Measurements from ENCODE around the gene SLC6A11. TPM values are rescaled to one million over a fixed set of nuclear protein-coding genes. Genes with fewer than 3 reads are reported as not detected.

Gene SLC6A11
- polyA plus RNA-seq, 1 donor (not counting 4 experiments of a cell fraction or from before 2014, with no cell fraction given), result 9.8 TPM

GRCh38 chr3:10875914-10876313 lies 59.9 kb downstream of the SLC6A11 start:
- TF ChIP-seq CTCF (optimal IDR thresholded peaks at IDR 0.05 in 1 of 3, IDR thresholded peaks at IDR 0.05 in 1 of 3, conservative IDR thresholded peaks at IDR 0.05 in 1 of 3; ENCODE audit: extremely low read depth in 1 of 3, insufficient read depth in 2 of 3, low read length in 3 of 3) (no peak), EZH2 (IDR thresholded peaks at IDR 0.05; ENCODE audit: low read length) (no peak)
- Histone ChIP-seq H3K9me1 (ENCODE audit: control insufficient read depth, extremely low read depth, insufficient read depth, low read length) (no peaks in the 10 kb centered on the region), H3K4me2 (ENCODE audit: control insufficient read depth, extremely low read depth, insufficient read depth, low read depth, low read length) (no peak overlapping the region), H3K4me1 (ENCODE audit: control insufficient read depth, extremely low read depth, insufficient read depth, low read length) (no peaks in the 10 kb centered on the region), H2AFZ (ENCODE audit: control insufficient read depth, low read length) (no peak overlapping the region), H3K9me3 (ENCODE audit: control insufficient read depth, low read depth, low read length) (no peaks in the 10 kb centered on the region), H3K27me3 (ENCODE audit: control insufficient read depth, extremely low read depth, insufficient read depth, low read length) (no peaks in the 10 kb centered on the region), H4K20me1 (ENCODE audit: control insufficient read depth, extremely low read depth, insufficient read depth, low read length) (no peaks in the 10 kb centered on the region), H3K9ac (ENCODE audit: control insufficient read depth, extremely low read depth, insufficient read depth, low read length) (no peak overlapping the region), H3K79me2 (ENCODE audit: control insufficient read depth, insufficient read depth, low read length) (no peaks in the 10 kb centered on the region), H3K27ac (ENCODE audit: control insufficient read depth, insufficient read depth, low read length) (no peak overlapping the region), H3K4me3 (ENCODE audit: control insufficient read depth in 2 of 3, extremely low read depth in 1 of 3, insufficient read depth in 2 of 3, low read depth in 1 of 3, low read length in 3 of 3) (no peak overlapping the region), H3K36me3 (ENCODE audit: control insufficient read depth in 2 of 2, extremely low read depth in 1 of 2, insufficient read depth in 2 of 2, low read length in 2 of 2) (peaks cover 0 to 2% of the 10 kb centered on the region in 2 experiments)
- no peak for DNase-seq (ENCODE audit: low read depth, low spot score)
- FAIRE-seq, result no peak
- dilution Hi-C loops (cut with MboI; ENCODE audit: extremely low pct_ligation_motif_present, low sequenced_read_pairs), result no loop called here

- FAIRE-seq (no peak), DNase-seq (ENCODE audit: low read depth, low spot score) (no peak)
- Histone ChIP-seq H3K9ac (ENCODE audit: control insufficient read depth, extremely low read depth, insufficient read depth, low read length) (no peak overlapping the region), H3K79me2 (ENCODE audit: control insufficient read depth, insufficient read depth, low read length) (no peaks in the 10 kb centered on the region), H3K36me3 (ENCODE audit: control insufficient read depth in 2 of 2, extremely low read depth in 1 of 2, insufficient read depth in 2 of 2, low read length in 2 of 2) (peaks cover 0 to 2% of the 10 kb centered on the region in 2 experiments), H3K9me1 (ENCODE audit: control insufficient read depth, extremely low read depth, insufficient read depth, low read length) (no peaks in the 10 kb centered on the region), H4K20me1 (ENCODE audit: control insufficient read depth, extremely low read depth, insufficient read depth, low read length) (no peaks in the 10 kb centered on the region), H3K4me2 (ENCODE audit: control insufficient read depth, extremely low read depth, insufficient read depth, low read depth, low read length) (no peak overlapping the region), H3K4me3 (ENCODE audit: control insufficient read depth in 2 of 3, extremely low read depth in 1 of 3, insufficient read depth in 2 of 3, low read depth in 1 of 3, low read length in 3 of 3) (no peak overlapping the region), H3K9me3 (ENCODE audit: control insufficient read depth, low read depth, low read length) (no peaks in the 10 kb centered on the region), H3K4me1 (ENCODE audit: control insufficient read depth, extremely low read depth, insufficient read depth, low read length) (no peaks in the 10 kb centered on the region), H2AFZ (ENCODE audit: control insufficient read depth, low read length) (no peak overlapping the region), H3K27me3 (ENCODE audit: control insufficient read depth, extremely low read depth, insufficient read depth, low read length) (no peaks in the 10 kb centered on the region), H3K27ac (ENCODE audit: control insufficient read depth, insufficient read depth, low read length) (no peak overlapping the region)
- TF ChIP-seq CTCF (optimal IDR thresholded peaks at IDR 0.05 in 1 of 3, IDR thresholded peaks at IDR 0.05 in 1 of 3, conservative IDR thresholded peaks at IDR 0.05 in 1 of 3; ENCODE audit: extremely low read depth in 1 of 3, insufficient read depth in 2 of 3, low read length in 3 of 3), result no peak
- no peak for TF ChIP-seq EZH2 (IDR thresholded peaks at IDR 0.05; ENCODE audit: low read length)
- dilution Hi-C loops (cut with MboI; ENCODE audit: extremely low pct_ligation_motif_present, low sequenced_read_pairs), result no loop called here
Measured at GRCh38 chr3:10876661-10877060, 60.6 kb downstream of the SLC6A11 start.
